Stomach (tissue), 4 donors: ENCODE data around the gene PSMB2.

Experiments
- CTCF ChIP-seq, 7 experiments: fragments of 450-650 bp in 4 of 7; fragments of 200-600 bp in 3 of 7; sonication (generic) in 3 of 7; IDR thresholded peaks; one replicate each; pipeline ENCODE4 v1.5.1; 2016 to 2019; ENCODE audit warnings: antibody characterized with exemption in 7 of 7, control low read depth in 2 of 7, mild to moderate bottlenecking in 1 of 7
- EP300 ChIP-seq: sonication (generic); formaldehyde crosslinking; IDR thresholded peaks from one replicate; pipeline ENCODE4 v1.6.1; 2017; ENCODE audit warnings: antibody characterized with exemption
- POLR2A ChIP-seq, 4 donors: fragments of 450-650 bp; IDR thresholded peaks; one replicate each; pipeline ENCODE4 v1.6.1; 2016; ENCODE audit warnings: antibody characterized with exemption in 4 of 4, control low read depth in 2 of 4, mild to moderate bottlenecking in 1 of 4, moderate library complexity in 1 of 4
- POLR2AphosphoS5 ChIP-seq, 3 donors: sonication (generic); formaldehyde crosslinking; IDR thresholded peaks; one replicate each; pipeline ENCODE4 v1.6.1; 2016; ENCODE audit warnings: antibody characterized with exemption in 3 of 3

GRCh38 chr1:35592991-35593769 is 48.1 kb downstream of the PSMB2 start:
- TF ChIP-seq CTCF (IDR thresholded peaks at IDR 0.05) (no peak), POLR2AphosphoS5 (IDR thresholded peaks at IDR 0.05) (no peak), POLR2A (IDR thresholded peaks at IDR 0.05) (no peak), EP300 (no peak)
